HG02763 (cell line): ENCODE data around the gene THBS1.

Experiments used
- ATAC-seq: cut with Tn5 transposase; IDR thresholded peaks from one replicate; pipeline ENCODE4 v1.9.1; 2021; ENCODE audit warnings: mild to moderate bottlenecking, moderate library complexity; ENCODE audit not compliant: unreplicated experiment

THBS1 gene

DNA sequence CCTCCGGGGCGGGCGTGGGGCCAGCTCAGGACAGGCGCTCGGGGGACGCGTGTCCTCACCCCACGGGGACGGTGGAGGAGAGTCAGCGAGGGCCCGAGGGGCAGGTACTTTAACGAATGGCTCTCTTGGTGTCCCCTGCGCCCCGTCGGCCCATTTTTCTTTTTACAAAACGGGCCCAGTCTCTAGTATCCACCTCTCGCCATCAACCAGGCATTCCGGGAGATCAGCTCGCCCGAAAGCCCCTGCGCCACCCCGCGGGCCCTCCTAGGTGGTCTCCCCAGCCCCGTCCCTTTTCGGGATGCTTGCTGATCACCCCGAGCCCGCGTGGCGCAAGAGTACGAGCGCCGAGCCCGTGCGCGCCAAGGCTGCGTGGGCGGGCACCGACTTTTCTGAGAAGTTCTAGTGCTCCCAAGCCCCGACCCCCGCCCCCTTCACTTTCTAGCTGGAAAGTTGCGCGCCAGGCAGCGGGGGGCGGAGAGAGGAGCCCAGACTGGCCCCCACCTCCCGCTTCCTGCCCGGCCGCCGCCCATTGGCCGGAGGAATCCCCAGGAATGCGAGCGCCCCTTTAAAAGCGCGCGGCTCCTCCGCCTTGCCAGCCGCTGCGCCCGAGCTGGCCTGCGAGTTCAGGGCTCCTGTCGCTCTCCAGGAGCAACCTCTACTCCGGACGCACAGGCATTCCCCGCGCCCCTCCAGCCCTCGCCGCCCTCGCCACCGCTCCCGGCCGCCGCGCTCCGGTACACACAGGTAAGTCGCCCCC is at the start of gene THBS1:
TSS of gene THBS1 (plus strand) at position 595 of the 757 bp plus-strand sequence. CDS start 779 bp downstream, outside the sequence.
- no peak for ATAC-seq

DNA sequence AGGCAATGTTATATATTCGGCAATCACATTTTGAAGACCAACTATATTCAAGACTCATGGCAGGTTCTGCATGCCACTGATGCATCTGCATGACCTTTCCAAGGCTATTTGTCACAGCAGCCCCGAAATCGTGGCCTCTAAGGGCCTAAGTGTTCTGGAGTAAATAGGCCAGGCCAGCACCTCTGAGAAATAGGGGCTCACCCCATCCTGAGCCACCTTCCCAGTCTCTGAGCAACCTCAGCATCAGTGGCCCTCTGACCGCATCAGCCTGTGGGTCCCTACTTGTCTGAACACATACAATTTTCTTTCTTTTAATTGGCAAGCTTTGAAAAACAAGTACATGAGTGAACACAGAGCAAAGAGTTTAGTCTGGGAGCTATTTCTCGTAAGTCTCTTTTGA is 45.9 kb upstream of the THBS1 start:
- no peak for ATAC-seq

DNA sequence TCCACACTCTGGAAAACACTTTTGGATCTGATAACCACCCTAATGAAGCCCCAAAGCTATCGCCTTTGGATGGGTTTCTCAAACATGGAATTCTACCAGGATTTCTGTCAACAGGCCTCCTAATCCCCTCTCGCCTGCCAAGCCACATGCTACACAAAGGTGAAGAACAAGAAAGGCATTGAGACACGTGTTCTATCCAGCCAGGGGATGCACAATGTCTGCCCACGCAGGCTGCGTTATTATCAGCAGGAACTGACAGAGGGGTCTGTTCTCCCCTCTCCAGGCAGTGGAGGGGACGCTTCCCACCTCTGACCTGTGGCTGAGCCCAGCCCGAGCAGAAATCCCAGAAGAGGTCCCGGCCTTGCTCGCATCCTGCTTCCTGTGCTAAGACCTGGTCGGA is 45.4 kb upstream of the THBS1 start:
- no peak for ATAC-seq

DNA sequence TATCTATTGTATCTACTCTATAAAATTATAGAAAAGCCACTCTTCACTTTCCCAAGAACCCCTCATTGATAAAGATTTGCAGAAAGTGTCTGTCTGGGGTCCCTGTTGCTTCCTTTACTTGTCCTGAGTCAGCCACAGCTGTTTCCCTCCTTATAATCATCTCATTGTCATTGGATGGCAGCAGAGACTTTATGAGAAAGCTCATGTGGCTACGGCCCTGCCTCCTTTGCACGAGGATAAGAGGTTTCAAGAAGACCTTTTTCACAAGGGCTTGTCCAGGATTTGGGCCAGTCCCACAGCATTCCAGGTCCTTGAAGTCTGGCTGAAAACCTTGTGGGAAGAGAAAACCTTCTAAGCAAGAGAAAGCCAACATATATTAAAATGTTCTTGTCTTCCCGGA is 41.9 kb upstream of the THBS1 start:
- no peak for ATAC-seq

DNA sequence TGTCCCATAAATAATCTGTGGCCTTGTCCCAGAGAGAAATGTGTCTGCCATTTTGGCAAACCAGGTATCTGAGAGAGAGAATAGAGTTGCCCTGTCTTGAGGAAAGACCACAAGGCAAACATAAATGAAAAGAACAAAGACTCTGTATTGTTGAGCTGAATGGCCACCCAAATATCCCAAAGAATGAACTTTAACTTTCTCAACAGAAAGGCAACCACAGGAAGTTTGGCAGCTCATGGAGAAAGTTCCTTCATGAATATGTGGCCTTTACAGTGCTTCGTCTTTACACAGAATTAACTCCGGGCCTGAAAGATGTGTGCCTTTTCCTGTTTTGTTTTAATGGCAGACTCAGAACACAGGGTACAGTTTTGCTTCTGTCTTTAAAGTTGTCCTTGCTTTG is 41.4 kb upstream of the THBS1 start:
- ATAC-seq: no peak

DNA sequence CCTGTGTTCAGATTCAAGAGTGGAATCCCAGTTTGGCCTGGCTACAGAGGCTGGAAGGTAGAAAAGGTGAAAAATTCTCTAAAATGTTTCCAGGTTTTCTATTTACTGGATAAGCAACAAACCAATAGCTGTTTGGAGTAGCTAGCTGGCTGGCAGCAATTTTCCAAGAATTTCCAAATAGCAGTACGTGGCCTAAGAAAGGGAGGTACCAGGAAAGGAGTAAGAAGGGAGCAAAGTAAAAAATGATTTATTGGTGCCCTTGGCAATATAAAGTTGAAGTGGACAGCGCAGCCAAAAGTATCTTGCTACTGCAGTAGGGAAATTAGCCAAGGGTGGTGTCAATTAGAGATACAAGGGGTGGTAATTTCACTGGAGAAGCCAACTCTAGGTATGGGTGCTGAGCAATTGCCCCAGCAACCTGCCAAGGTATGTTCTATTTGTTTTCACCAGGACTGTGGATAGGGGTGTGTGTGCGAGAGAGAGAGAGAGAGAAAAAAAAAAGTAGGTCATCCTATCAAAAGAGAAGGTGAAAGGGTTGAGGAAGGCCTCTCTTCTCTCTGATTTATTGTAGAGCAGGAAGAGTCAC is 40.8 kb upstream of the THBS1 start:
- no peak for ATAC-seq

DNA sequence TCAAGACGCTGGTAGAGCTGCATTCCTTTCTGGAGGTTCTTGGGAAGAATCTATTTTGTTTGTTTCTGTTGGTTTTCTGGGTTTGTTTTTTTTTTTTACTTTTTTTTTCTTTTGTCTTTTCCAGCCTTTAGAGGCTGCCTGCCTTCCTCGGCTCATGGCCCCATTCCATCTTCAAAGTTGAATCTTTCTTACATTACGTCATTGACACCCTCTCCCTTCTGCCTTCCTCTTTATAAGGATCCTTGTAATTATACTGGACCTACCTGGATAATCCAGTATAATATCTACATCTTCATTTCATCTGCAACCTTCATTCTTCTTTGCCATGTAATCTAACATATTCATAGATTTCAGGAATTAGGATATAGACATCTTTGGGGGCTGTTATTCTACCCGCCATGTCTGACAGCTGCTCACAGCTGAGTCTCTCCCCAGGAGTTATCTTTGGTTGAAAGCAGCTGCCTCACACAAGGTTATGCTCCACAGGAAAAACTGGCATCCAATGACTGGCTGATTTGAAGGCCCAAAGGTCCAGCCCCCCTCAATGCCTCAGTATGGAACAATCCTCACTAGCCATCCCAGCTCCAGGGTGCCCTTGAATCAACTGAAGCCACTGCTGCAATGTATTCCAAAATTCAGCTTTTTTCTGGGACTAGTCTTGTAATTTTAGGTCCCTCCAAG is 38.4 kb upstream of the THBS1 start:
- no peak for ATAC-seq

DNA sequence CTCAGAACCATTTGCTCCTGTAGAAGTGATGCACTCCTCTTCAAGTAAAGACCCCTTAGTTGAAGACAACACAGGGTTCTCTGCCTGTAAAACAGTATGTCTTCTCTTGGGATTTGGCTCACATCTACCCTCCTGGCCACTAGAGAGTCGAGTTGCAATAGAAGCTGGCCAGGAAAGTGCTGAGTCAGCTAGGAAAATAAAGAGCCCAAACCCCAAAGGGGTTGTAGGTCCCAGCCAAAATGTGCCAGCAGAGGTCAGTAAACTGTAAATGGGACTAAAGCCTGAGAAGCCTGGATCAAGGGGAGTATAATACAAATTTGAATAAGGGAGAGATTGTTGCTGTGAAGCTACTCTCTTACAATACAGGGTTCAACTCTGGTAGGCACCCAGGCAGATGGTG is 37.2 kb upstream of the THBS1 start:
- ATAC-seq: no peak

DNA sequence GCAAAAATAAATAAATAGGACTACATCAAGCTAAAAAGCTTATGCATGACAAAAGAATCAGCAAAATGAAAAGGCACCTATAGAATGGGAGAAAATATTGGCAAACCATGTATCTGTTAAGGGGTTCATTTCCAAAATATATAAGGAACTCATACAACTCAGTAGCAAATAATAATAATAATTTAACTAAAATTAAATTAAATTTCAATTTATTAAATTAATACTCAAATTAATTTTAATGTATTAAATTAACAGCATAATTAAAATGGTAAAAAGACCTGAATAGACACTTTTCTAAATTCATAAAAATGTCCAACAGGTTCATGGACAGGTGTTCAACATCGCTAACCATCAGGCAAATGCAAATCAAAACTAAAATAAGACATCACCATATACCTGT is 34.0 kb upstream of the THBS1 start:
- ATAC-seq: no peak

DNA sequence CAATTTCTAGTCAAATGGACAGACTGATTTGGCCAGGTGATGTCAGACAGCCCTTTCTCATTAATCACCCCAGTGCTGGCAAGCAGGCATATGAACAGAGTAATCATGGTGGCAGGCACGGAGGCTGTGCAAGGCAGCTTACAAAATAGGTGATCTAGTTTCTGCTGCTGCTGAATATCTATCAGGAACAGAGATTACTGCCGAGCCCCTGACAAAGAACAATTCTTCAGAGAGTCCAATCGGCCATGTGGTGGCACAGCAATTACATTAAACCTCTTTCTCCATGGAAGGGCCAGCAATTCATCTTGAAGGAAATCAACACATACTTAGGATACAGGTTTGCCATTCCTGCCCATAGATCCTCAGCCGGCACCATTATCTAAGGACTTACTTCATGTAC is 32.3 kb upstream of the THBS1 start:
- ATAC-seq: no peak

DNA sequence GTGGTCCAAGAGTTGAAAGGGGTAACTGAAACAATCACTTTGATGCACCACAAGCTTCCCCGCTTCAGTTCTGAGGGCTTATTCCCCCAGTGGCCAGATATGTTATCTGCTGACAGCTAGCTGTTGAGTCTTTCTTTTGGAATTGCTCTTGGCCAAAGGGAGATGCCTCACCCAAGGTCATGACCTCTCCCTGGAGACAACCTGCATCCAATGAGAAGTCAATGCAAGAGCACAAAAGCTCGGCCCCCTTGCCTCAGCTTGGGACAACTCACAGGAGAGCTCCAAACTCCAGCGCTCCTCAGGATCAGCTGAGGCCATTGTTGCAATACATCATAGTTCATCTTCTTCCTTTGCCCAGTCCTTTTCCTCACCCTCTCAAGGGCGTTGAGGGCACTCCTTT is 31.0 kb upstream of the THBS1 start:
- no peak for ATAC-seq

DNA sequence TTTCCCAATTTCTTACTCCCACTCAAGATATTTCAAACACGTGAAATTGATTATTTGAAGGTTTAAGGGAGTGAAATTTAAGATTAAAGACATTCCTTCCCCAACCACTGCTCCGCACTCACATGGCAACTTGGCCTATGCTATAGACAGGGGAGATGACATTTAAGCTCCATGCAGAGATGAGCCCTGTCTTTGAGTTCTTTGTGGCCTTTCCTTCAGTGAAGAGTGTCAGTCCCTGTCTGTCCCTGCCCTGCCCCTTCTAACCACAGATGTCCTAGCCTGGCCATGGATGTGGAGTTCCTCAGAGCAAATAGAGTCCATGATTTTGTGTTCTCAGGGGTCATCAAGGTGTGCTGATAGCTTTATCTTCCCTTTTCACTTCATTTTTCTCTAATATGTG is 29.4 kb upstream of the THBS1 start:
- ATAC-seq: no peak

DNA sequence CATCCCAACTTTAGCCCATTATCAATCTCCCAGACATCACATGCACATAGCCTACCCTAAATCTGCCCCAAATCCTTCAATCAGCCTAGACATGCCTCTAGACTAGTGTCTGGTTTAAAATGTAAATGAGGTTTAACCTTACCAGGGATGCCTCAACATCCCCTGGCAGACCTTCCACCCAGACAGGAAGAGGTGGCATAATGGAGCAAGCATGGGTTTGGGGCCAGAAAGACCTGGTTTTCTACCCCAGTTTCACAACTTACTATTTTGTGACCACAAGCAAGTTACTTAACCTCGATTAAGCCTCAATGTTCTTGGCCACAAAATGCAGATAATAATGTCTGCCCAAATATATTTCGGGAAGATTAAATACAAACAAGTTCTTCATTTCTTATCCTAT is 28.3 kb upstream of the THBS1 start:
- no peak for ATAC-seq

DNA sequence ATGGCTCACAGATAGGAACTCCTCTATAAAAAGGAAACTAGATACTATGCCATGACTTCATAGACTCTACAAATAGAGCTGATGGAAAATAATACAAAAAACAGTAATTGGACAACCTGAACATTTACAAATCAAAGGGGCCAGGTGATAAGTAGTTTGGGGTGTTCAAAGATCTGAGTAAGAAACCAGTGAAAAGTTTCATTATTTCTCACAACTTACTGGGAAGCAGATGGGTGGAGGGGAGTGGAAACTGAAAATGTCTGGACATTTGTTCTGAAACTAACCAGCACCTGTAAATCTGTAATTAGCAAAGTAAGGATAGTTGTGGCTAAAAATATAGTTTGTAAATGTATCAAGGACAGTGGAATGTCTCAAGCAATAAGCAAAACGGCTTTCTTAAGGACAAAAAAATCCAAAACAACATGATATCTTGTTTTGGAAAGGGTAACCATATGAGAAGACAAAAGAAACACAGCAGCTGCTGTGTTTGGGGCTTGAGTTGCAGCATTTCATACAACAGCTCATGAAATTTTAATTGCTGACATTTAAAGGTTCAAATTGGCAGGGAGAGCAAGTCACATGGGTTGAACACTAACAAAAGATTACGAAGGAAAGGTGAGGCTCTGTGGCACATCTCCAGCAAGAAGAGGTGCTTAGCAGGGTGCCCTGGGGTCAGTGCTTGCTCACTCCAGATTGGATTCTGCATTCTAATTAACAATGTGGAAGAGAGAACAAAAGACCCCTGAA is 26.8 kb upstream of the THBS1 start:
- no peak for ATAC-seq

DNA sequence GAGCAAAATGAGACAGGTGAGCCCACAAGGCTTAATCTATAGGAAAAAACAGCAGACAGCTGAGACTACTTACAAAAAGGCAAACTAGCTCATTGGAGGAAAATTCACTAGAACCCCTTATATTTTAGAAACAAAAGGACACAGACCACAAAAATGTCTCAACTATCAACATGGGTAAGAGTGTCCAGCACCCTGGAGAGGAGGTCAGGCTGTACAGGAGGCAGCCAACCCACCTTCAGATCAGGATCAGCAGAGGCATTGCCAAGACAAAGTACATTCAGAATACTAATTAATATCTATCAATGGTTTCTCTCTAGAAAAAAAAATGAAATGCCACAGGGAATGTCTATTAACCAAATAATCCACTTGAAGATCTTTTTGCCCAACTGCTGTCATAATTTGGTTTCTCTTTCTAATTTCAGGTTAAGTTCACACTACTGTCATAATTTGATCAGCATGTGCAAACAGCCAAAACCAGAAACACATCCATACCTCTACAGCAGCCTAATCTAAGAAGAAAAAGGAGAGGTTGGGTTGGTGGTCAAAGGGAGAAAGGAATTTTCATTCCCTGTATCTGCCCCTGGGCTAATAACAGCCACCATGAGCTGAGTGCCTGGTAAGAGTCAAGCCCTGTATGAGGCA is 26.0 kb upstream of the THBS1 start:
- no peak for ATAC-seq

DNA sequence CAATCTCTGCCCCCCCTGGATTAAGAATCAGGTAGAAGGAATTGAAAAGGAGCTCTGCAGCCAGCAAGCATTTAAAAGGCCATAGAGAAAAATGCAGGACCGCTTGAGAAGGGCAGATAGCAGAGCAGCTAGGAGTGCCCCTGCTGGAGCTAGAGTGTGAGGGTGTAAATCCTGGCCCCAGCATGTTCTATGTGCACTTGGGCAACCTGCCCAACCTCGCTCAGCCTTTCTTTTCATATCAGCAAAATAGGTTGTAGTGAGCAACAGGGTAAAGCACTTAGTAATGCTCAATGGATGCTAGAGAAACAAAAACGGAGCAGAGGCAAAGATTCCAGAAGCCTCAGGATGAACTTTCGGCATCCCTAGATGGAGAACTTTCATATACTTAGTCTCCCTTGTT is 25.0 kb upstream of the THBS1 start:
- ATAC-seq: no peak

DNA sequence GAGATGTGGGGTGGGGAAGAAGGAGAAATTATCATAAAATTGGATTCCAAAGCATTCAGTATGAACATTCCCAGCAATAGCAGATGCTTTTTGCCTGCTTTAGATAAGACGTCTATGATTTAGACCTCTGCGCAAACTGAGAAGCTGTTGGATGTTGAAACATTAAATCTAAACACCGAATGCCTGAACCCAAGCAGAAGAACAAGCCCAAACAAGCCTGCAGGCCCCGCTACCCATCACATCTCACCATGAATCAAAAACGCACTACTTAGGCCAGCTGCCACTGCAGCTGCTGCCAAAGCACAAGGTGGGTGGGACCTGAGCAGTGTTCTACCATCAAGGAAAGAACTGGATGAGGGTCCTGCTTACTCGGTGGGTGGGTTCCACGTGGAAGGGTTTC is 24.4 kb upstream of the THBS1 start:
- ATAC-seq: no peak

DNA sequence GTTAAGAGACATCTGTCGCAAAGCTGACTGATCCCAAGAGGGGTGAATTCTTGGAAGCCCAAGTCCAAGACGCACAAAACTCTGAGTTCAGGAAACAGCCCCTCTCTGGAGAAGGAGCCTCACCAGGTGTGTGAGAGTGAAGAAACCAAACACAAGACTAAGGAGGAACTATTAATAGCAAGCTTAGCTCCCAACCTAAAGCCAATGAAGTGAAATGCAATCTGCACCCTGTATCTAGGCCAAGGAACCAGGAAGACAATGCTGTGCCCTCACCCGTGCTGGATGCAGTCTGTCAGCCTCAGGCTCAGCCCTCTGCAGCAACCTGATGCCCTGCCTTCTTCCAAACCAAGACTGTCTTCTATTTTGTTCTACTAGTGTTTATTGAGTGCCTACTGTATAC is 22.5 kb upstream of the THBS1 start:
- ATAC-seq: no peak

DNA sequence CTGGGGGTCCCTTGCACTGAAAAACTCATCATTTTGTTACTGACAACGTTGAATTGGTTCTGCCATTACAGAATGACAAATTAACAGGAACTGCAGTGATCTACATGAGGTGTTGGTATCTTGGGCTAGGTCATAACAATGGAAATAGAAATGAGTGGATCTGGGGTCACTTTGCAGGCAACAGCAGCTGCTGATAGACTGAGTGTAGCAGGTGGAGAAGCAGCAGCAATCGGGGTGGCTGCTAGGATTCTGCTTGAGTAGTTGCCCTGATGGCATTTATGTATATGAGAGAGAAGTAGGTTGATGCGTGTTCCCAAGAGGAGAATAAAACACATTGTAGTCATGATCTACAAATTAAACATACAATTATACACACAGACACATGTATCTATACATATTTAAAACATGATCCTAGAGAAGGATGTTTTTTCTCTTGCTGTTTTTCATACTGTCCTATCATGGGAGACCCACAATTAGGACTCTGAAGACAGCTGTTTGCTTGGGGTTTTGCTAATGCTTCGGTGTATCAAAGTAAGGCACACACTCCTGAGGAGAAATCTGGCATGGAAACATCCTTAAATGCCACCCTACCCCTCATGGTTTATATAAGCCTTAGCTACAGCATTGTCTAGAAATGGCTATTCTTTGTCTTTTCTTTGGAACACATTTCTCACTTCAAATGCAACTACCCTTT is 15.8 kb upstream of the THBS1 start:
- ATAC-seq: no peak

DNA sequence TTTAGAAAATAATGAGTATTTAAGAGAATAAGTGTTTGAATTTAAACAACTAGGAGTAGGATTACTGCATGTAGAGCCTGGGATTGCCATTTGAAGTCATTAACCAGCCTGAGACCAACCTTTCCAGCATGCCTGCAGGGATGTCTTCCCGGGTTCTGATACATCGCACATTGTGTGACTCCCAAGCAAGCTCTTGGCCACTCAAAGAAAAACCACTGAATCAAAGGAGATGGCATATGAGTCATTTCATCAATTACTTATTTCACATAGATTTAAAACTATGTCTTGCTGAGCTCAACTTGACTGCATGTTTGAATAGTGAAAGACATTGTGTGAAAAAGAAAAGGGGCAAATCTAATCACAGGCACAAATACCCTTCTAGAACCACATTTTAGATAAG is 15.0 kb upstream of the THBS1 start:
- no peak for ATAC-seq

DNA sequence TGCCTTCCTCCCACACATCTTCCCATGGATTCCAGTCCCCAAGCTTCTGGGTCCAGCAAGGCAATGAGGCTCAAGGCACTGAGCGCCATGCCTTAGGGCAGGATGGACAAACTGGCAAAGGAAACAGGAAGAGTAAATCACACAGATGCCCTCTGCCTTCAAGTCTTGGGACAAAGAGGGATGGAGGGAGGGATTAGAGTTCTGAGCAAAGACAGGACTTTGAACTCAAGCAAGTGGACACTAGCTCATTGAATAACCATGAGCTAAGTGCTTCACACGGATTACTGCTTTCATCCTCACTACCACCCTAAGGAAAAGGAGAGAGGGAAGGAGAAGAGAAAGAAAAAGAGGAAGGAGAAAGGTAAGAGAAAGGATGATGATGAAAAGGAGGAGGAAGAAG is 7.6 kb upstream of the THBS1 start:
- no peak for ATAC-seq
